Myocyte (in vitro differentiated cells): Measurements from ENCODE around the gene CHST12. TPM values are rescaled to one million over a fixed set of nuclear protein-coding genes. Genes with fewer than 3 reads are reported as not detected.
"Not testable (repeated sequence)": the region's sequence is repeated elsewhere in the genome, so short reads cannot be mapped to it uniquely, and the experiment has no call there.

ENCODE experiments used
- DNase-seq: peaks from one replicate; pipeline ENCODE4 v3.0.0-alpha.2; 2012; ENCODE audit warnings: low read depth
- total RNA-seq: library from RNA; depleted of rRNA; stranded (reverse); fragments of >200 nt; gene quantifications from 2 replicates; pipeline ENCODE4 v1.2.3, GENCODE V29; 2014

CHST12 gene
- total RNA-seq, 1 donor from 2014 or later: 6.8 TPM

GRCh38 chr7:2377492-2377891, 25.9 kb upstream of the CHST12 start:
- DNase-seq: not testable (repeated sequence)

DNA sequence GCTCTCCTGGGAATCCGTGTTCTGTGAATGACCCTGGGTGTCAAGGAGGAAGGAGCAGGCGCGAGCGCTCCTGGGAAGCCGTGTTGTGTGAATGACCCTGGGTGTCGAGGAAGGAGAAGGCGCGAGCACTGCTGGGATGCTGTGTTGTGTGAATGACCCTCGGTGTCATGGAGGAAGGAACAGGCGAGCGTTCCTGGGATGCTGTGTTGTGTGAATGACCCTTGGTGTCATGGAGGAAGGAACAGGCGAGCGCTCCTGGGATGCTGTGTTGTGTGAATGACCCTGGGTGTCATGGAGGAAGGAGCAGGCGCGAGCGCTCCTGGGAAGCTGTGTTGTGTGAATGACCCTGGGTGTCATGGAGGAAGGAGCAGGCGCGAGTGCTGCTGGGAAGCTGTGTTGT, 25.3 kb upstream of the CHST12 start:
- DNase-seq: not testable (repeated sequence)

DNA sequence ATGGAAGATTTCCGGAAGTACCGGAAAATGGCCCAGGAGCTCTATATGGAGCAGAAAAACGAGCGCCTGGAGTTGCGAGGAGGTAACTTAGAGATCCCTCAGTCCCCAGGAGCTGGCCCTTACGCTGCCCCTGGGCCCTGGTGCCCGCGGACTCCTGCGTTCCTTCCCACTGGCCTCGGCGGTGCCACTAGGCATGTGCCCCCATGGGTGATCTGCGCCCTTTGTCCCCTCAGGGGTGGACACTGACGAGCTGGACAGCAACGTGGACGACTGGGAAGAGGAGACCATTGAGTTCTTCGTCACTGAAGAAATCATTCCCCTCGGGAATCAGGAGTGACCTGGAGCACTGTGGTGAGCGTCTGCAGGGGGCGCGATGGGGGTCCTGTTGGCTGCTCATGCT, 24.2 kb upstream of the CHST12 start:
- no peak for DNase-seq

DNA sequence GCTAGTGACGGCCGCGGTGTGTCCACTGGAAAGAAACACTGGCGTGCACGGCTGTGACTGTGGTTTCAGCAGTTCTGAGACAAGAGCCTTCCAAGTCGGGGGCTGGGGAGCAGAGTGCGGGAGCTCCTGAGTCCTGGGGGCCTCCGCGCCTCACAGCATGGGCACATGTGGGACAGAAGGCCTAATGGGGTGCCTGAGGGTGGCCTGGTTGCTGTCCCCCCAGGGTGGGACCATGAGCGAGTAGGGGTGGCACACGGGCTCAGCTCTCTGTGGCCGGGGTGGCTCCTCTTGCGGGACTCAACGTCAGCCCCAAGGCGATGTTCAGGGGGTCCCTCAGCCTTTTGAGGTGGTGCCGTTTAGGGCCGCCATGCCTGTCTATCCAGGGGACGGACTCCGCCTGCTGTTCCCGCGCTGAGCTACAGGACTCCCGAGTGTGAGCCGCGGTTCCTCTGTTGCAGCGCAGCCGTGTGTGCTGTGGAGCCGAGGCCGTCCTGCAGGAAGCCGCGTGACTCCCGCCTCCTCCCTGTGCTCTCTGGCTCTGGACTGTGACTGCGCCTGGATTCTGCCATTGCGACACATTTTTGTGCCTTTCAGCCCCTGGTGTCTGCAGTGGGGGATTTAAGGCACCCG, 23.5 kb upstream of the CHST12 start:
- no peak for DNase-seq

DNA sequence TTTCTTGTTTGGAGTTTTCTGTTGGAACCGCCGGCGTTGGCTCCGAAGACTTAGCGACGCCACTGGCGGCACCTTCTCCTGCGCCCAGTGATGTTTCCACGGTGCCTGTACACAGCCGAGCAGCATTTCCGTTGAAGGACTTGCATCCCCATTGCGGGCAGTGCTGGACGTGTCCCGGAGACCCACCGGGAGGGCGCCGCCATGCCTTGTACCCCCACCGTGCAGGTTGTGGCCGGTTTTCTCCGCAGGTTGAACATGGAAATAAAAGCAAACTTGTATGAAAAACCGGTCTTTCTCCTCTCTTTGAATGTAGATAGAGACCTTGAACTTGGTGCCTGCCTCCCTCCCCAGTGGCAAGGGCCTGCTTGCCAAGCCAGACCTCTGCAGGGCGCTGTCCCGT, 22.9 kb upstream of the CHST12 start:
- DNase-seq: no peak

DNA sequence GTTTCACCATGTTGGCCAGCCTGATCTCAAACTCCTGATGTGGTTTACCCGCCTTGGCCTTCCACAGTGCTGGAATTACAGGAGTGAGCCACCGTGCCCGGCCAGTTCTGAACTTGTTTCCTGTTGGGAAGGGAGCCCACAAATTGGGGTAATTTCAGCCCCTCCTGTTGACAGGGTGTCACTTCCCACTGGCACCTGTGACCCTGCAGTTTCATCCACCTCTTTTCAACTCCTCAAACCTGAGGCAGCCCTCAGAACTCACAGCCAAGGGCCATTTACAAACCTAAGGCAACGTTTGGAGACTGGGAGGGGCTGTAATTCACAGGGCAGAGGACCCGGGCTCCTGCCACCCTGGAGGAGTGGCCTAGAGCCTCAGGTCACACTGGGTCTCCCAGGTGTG, 22.2 kb upstream of the CHST12 start:
- DNase-seq: no peak

- no peak for DNase-seq
These were observed 21.4 kb upstream of the CHST12 start for GRCh38 chr7:2381881-2382509.

DNA sequence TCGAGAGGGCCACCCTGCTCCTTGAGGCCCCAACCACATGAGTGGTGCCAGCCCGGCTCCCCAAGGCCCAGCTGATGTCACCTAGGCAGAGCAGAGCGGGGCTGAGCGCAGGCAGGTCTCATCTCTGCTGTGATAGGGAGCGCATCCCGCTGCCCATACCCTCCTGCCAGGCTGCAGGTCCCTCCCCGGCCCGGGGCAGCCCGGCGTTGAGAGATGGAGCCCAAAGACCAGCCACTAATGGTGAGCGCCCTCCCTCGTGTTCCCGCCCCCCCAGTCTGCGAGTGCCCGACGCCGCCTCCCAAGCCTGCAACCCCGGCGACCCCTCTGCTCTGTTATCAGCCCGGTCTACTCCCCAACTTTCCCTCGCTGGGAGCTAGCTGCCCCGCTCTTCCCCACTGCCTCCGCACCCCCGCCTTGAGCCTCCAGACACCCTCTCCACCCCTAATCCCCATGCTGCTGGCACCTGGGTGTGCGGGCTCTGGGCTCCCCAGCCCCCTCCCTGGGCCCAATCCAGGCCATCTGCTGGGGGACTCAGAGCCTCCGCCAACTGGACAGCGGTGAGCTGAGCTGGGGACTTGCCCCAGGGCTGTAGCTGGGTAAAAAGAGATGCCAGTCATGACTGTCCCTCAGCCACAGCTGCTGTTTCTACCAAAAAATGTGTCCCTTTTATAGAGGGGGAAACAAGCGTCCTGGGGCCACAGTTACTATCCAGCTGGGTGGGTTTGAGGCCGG, 19.7 kb upstream of the CHST12 start:
- DNase-seq: no peak

DNA sequence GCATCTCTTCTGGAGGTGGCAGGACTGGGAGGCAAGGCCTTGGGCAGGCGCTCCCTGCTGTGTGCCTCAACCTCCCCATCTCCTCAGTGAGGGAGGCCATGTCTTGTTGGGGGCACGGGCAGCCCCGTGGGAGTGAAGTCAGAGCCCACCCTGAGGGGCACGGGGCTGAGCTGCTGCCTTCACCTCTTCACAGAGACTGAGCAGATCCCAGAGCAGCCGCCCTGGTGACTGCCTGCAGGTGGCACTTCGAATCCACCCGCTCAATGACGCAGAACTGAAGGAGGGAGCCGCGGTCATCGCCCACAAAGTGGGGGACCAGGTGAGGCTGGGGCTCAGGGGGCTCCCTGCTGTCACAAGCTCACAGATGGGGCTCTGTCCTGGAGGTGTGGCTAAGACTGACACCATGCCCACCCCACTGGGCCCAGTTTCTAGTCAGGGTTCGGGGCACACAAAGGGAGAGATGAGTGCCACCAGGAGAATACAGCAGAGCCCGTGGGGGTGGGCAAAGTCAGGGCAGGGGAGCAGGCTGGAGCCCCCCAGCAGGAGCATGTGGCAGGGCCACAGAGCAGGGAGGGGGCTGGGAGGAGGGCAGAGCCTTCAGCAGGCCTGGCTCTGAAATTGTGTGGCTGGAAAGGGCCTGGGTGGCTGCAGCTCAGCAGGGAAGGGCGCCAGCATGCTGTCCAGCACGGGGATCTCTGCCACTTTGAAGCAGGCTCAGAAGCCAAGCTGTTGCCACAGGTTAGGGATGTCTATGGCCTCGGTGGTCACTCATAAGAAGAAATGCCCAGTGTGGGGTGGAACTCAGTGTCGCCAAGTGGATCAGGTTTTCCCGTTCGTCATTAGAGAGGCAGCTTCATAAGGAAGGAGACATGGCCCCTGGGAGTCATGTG, 18.8 kb upstream of the CHST12 start:
- no peak for DNase-seq

DNA sequence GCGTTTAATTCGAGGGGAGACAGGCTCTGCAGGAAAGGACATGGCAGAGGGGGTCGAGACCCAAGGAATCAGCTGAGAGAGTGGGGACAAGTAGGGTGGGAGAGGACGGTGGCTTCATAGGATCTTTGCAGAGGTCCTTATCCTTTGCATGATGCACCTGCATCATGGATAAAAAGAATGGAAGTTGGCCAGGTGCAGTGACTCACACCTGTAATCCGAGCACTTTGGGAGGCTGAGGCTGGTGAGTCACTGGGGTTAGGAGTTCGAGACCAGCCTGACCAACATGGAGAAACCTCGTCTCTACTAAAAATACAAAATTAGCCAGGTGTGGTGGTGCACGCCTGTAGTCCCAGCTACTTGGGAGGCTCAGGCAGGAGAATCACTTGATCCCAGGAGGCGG, 17.3 kb upstream of the CHST12 start:
- DNase-seq: not testable (repeated sequence)

GRCh38 chr7:2386964-2387669, 16.3 kb upstream of the CHST12 start:
- no peak for DNase-seq

DNA sequence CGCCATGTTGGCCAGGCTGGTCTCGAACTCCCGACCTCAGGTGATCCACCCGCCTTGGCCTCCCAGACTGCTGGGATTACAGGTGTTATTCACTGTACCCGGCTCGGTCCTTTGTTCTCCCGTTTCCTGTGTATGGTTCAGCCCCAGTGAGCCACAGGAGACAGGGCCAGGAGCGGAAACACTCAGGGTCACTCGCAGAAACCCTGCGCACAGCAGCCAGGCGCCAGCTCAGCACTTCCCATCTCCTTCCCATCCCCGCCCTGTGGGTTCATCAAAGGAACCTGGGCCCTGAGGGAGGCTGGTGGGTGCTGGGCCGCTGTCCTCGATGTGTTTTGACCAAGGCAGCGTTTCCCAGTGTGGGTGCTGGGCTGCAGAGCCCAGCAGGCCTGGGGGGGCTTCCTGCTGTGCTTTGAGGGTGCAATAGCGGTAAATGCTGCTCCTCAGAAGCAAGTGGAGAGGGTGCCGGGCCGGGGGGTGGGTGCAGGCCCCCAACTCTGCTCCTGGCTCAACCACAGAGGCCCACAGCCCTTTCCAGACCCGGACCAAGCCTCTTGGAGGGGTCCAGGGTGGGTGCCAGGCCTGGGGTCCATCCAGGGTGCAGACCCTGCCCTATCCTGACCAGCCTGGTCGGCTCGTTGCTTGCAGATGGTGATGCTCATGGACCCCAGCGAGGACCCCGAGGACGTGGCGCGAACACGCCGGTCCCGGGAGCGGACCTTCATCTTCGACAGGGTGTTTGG, 15.3 kb upstream of the CHST12 start:
- no peak for DNase-seq

DNA sequence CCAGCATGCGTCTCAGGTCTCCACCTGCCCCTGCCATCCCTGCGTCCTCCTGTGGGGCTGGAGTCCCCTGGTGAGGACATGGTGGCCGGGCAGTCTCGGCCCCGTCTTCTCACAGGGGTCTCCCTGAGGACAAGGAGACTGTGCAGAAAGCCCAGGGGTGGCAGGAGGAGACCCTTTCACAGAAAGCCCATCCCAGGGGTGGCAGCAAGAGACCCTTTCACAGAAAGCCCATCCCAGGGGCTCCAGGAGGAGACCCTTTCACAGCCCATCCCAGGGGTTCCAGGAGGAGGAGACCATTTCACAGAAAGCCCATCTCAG, 14.8 kb upstream of the CHST12 start:
- DNase-seq: no peak

GRCh38 chr7:2390020-2390816, 13.2 kb upstream of the CHST12 start:
- DNase-seq: not testable (repeated sequence)

GRCh38 chr7:2393706-2394105, 9.7 kb upstream of the CHST12 start:
- DNase-seq: no peak

- DNase-seq: no peak
These were observed 8.8 kb upstream of the CHST12 start for GRCh38 chr7:2394566-2395082.

GRCh38 chr7:2398506-2398905, 4.9 kb upstream of the CHST12 start:
- no peak for DNase-seq

DNA sequence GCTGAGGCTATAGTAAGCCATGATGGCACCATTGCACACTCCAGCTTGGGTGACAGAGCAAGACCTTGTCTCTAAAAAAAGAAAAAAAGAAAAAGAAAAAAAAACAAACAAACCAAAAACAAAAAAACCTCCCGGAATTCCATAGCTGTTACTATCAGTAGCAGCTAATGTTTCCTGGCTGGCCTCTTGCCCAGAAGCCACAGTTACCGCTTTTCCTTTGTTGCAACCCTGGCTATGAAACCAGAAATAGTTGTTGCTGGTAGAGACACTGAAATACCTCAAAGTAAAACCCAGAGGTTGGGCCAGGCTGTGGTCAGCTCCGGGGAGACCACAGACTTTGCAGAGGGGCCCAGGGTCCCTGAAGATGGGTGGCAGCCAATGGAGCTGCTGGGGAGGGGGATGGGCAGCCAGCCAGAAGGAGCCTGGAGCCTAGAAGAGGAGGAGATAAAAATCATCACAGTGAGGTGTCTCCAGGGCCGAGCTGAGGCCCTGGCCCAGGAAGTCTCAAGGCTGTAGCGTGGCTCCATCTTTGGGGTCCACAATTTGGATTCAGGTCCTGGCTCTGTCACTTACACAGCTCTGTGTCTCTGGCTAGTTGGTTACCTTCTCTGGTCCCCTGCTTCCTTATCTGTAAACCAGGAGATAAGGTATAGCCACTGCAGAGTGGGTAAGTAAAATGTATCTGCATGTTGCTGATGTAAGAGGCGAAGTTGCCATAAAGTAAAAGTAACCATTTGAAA, 3.4 kb upstream of the CHST12 start:
- DNase-seq: peak; percentile 95

DNA sequence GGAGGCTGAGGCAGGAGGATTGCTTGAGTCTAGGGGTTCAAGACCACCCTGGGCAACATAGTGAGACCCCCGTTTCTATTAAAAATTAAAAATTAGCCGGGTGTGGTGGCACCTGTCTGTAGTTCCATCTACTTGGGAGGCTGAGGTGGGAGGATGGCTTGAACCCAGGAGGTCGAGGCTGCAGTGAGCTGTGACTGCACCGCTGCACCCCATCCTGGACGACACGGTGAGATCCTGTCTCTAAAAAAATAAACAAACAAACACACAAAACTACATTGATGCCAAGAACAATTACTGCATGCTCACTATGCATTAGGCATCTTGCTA, 761 bp upstream of the CHST12 start:
- no peak for DNase-seq
